NCI-H345 treated with DMSO at 0.1 percent for 48 hours (cell line): ENCODE results near the gene PSMB10.

Source experiments
- DNase-seq: peaks from one replicate; lab custom pipeline; 2025; ENCODE audit not compliant: unreplicated experiment; lab: John Stamatoyannopoulos, UW

The PSMB10 gene

GRCh38 chr16:67893743-67894399 is 42.8 kb downstream of the PSMB10 start:
- DNase-seq, result no peak

GRCh38 chr16:67892899-67893742 is 43.5 kb downstream of the PSMB10 start, which contains the start of gene PSKH1:
Gene PSKH1, plus strand, starts transcription at chr16:67893254. Its CDS starts 15,496 bp downstream, at chr16:67908750.
- DNase-seq, result peak; percentile 71

- DNase-seq, result no peak
These were observed 44.3 kb downstream of the PSMB10 start for GRCh38 chr16:67892375-67892774.

DNA sequence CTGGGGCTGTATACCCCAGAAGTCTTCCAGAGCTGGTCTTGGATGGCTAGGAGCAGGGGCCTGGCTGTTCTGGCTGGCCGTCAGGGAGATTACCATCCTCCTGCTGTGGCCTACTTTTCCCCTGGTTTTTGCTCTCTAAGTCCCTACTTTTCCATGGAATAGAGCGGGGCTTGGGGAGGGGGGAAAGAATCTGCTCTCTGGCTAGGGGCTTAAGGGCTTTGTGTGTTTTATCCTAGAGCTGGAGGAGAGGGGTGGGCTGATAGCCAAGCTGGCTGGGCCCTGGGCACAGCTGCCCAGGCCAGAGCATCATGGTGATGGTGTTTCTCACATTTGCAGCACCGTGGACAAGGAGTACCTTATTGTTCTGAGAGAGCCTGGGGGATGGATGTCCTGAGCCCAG is 48.3 kb downstream of the PSMB10 start:
- no peak for DNase-seq

DNA sequence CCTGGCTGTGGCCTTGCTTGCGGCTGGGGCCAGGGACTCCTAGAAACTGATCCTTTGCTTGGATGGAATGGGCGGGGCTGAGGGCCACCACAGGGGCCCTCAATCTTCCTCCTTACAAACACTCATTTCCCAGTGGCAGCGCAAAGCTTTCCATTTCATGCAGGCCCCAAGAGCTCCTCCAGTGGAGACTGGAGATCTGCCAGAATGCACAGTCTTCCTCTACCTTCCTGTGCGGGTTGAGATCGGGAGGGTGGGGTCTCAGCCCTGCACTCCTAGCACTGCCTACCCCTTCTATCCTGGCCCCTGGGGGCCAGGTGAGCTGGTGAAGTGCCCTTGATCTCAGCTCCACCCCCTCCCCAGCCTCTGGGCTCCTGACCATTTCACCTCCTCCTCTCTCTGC is 50.3 kb downstream of the PSMB10 start:
- no peak for DNase-seq

DNA sequence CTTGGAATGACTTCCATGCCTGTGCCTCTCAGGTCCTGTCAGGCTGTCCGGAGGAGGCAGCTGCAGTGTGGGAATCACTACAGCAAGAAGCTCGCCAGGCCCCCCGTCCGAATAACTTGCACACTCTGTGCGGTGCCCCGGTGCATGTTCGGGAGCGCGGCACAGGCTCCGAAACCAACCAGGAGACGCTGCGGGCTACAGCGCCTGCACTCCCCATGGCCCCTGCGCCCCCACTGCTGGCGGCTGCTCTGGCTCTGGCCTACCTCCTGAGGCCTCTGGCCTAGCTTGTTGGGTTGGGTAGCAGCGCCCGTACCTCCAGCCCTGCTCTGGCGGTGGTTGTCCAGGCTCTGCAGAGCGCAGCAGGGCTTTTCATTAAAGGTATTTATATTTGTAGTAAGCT is 50.7 kb downstream of the PSMB10 start:
- DNase-seq, result no peak

DNA sequence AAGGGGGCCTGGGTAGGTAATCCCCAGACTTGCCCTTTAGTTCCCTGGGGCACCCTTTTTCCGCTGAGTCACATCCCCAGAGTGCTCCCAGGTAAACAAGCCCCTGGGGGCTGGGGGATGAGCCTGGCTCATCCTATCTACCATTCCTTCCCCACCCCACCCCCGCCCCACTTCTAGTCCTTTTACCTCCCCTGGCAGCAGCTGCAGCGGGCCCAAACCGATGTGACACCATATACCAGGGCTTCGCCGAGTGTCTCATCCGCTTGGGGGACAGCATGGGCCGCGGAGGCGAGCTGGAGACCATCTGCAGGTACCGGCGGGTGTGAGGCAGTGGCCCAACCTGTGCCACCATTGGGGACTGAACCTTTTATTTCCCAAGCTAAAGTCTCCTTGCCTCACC is 51.1 kb downstream of the PSMB10 start:
- no peak for DNase-seq

DNA sequence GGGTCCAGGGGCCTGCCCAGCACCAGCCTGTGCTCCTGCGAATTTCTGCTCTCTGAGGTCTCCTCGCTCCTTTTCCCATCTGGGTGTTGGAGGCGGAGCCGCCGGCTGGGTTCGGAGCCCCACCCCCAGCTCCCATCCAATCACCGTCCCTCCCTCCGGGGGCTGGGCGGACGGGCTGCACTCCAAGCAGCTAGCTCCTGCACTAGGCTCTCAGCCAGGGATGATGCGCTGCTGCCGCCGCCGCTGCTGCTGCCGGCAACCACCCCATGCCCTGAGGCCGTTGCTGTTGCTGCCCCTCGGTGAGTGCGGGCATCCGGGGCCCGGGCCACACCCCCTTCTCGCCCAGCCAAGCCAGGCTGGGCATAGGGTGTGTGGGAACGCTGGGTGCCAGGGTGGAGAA is 52.0 kb downstream of the PSMB10 start, which contains the start of gene NRN1L:
Gene NRN1L (plus strand): TSS at position 202 of the 400 bp plus-strand sequence. CDS start 19 bp downstream, at position 221.
- no peak for DNase-seq
